Stimulated activated CD4-positive, alpha-beta T cell treated with anti-CD3 and anti-CD28 coated beads, Interleukin-1b, Interleukin-23, amount 100 ng/mL, for 48 hours (primary cell): ENCODE results near the gene CDH3.

Source experiments
- DNase-seq: peaks from one replicate; pipeline ENCODE4 v3.0.0-alpha.2; 2020

Gene CDH3

GRCh38 chr16:68739964-68740627 is 95.0 kb downstream of the CDH3 start:
- DNase-seq: no peak

- no peak for DNase-seq
Observed at GRCh38 chr16:68740628-68741346, 95.7 kb downstream of the CDH3 start.

GRCh38 chr16:68743664-68744063 is 98.6 kb downstream of the CDH3 start:
- DNase-seq: no peak

GRCh38 chr16:68744744-68745280 is 99.7 kb downstream of the CDH3 start:
- DNase-seq: no peak

- no peak for DNase-seq
Observed at GRCh38 chr16:68746951-68747350, 101.8 kb downstream of the CDH3 start.

- no peak for DNase-seq
Observed at GRCh38 chr16:68749432-68749831, 104.3 kb downstream of the CDH3 start.
